Heart right ventricle (tissue), 16 donors: ENCODE measurements around the gene DPP10. TPM values are rescaled to one million over a fixed set of nuclear protein-coding genes. Genes with fewer than 3 reads are reported as not detected.

Experiments used
- ATAC-seq, 8 donors: fragments of 200-7000 bp; cut with Tn5 transposase; one replicate each; pipeline ENCODE4 v1.9.1; 2020; ENCODE audit warnings: mild to moderate bottlenecking in 8 of 8, moderate library complexity in 8 of 8, moderate number of reproducible peaks in 1 of 8
- DNase-seq, 2 donors: peaks; one replicate each; pipeline ENCODE4 v3.0.0-alpha.2; 2020
- H3K27ac ChIP-seq, 10 donors: fragments of 200-600 bp; sonication (generic) in 2 of 10; one replicate each; pipeline versions ENCODE4 v1.5.0 to v1.8.0; 2020 to 2022; ENCODE audit warnings: mild to moderate bottlenecking in 3 of 10
- H3K27me3 ChIP-seq, 7 donors: fragments of 200-600 bp; one replicate each; pipeline ENCODE4 v1.8.0; 2021 to 2022; ENCODE audit warnings: mild to moderate bottlenecking in 2 of 7
- H3K36me3 ChIP-seq, 9 donors: fragments of 200-600 bp; sonication (generic) in 1 of 9; one replicate each; pipeline versions ENCODE4 v1.5.0 to v1.8.0; 2020 to 2022; ENCODE audit warnings: mild to moderate bottlenecking in 2 of 9
- H3K4me1 ChIP-seq, 9 donors: fragments of 200-600 bp; sonication (generic) in 1 of 9; one replicate each; pipeline versions ENCODE4 v1.5.0 to v1.8.0; 2020 to 2022; ENCODE audit warnings: mild to moderate bottlenecking in 4 of 9
- H3K4me3 ChIP-seq, 10 donors: fragments of 200-600 bp; sonication (generic) in 2 of 10; one replicate each; pipeline versions ENCODE4 v1.5.0 to v1.8.0; 2020 to 2022; ENCODE audit warnings: mild to moderate bottlenecking in 7 of 10, moderate library complexity in 2 of 10
- H3K9me3 ChIP-seq, 11 donors: fragments of 200-600 bp in 10 of 11; sonication (generic) in 2 of 11; one replicate each; pipeline versions ENCODE4 v1.5.0 to v1.8.0; 2013 to 2022; ENCODE audit warnings: mild to moderate bottlenecking in 2 of 11, control low read depth in 1 of 11, moderate library complexity in 1 of 11
- CTCF ChIP-seq, 9 donors: fragments of 200-600 bp; sonication (generic) in 2 of 9; IDR thresholded peaks; one replicate each; pipeline versions ENCODE4 v1.5.0 to v1.8.0; 2021 to 2022; ENCODE audit warnings: antibody characterized with exemption in 9 of 9, mild to moderate bottlenecking in 5 of 9, moderate library complexity in 1 of 9
- WGBS, 2 donors: extraction: QIAGEN DNeasy Blood & Tissue Kit; methylation state at CpG; one replicate each; pipeline ENCODE4 v1.1.7; 2013; ENCODE audit warnings: inconsistent platforms in 1 of 2; 5-methylcytosine and 5-hydroxymethylcytosine counted together
- intact Hi-C, 10 donors: fragments of 100-400 bp; cut with DNase I; formaldehyde crosslinking; loops; one replicate each; pipeline versions ENCODE4 v1.11.1 to v1.14.2; 2022
- polyA plus RNA-seq, 2 donors: library from polyadenylated mRNA; stranded (reverse); fragments of 200-250 nt; gene quantifications; one replicate each; pipeline ENCODE4 v1.2.3, GENCODE V29; 2013
- total RNA-seq, 10 donors: library from RNA; stranded (reverse); fragmentation: NEBNext Ultra II Directional in 3 of 10; extraction: Animal tissue kit (Norgen Biotek cat#: 25700) in 3 of 10; gene quantifications; one replicate each; pipeline versions ENCODE4 v1.2.1 to v1.2.4, GENCODE V29; 2021 to 2023
- donor health status: Arrhythmogenic right ventricular cardiomyopathy.
- donor health status: ischemic (EF 13 %, LVEDD 7.1; RV severe dilation, severe dysfunction).
- donor health status: healthy with polysubstance abuse.
- donor health status: DM: no; HTN: yes; CAD: no.
- donor health status: DM: no; HTN: no; CAD: no.
- donor health status: ischemic (EF 25% LVEDD 6.9; RV normal size, moderate dysfunction).
- donor health status: ischemic (EF 25% LVEDD 5.7; RV mildly dilated, moderate dysfunction).
- donor health status: healthy.
- donor health status: DM: yes; HTN: yes; CAD: no.
- donor health status: Ischemic cardiomyopathy.
- donor health status: ischemic (EF 35%, LVEDD 5.7; RV mildly dilated, moderate dysfunction).
- donor health status: nonischemic (EF 11% LVEDD 7.7; RV severe dilation, severe dysfunction).
- donor health status: DM: yes; HTN: yes; CAD: no.
- donor health status: PGD.
- donor health status: ischemic (EF 29% LVEDD 5.4; RV normal size, mild dysfunction).
- donor health status: nonischemic (EF 23%, LVEDD 6.1; RV moderate dilation, normal function).

Gene DPP10
- total and polyA plus RNA-seq, 12 donors, result 0.15 to 0.49 (median 0.38) TPM; not detected in 9

- Histone ChIP-seq H3K27ac (no peak overlapping the region), H3K27me3 (no peaks in the 10 kb centered on the region), H3K9me3 (no peaks in the 10 kb centered on the region), H3K4me1 (no peaks in the 10 kb centered on the region), H3K36me3 (no peaks in the 10 kb centered on the region), H3K4me3 (no peak overlapping the region)
- ATAC-seq (no peak), DNase-seq (no peak)
- TF ChIP-seq CTCF (IDR thresholded peaks at IDR 0.05), result no peak
- intact Hi-C loops, result no loop called here
- WGBS, 2 donors, result 68 to 78% methylated on average over 1 of the region's 1 CpG
Observed at GRCh38 chr2:114472726-114473125, 30.3 kb downstream of the DPP10 start.

DNA sequence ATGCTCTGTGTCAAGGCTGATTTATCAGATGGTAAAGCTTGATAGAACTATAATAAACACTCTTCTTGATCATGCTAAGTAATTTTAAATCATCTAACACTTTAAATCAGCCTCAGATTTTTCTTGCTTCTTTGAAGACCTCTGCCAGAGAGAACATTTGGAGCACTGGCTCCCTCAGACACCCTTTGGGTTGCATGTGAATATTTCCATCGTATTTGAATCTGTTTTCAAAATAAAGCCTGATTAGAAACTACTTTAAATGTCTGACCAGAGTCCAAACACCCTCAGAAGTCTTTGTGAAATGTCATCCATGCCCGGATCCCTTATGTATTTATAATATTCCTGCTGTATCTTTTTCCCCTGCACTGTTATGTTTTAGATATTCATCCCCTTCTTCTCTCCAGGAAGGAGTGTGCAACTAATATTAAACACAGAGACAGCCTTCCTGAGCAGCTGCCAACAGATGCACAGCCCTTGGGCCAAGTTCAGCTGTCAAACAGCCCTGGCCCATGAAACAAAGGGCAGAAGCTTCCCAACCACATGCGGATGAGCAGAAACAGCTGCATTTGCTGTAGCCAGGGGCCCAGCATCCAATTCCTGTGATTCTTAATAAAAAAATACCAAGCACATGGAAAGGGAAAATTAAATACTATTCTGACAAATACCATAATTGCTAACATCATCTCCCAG lies 46.5 kb downstream of the DPP10 start:
- no peak for ATAC-seq
- 59 to 66% methylated on average over 3 of the region's 3 CpGs for WGBS, 2 donors
- no peak for TF ChIP-seq CTCF (IDR thresholded peaks at IDR 0.05)
- H3K9me3 ChIP-seq, result no peaks in the 10 kb centered on the region
- no peak overlapping the region for H3K4me3 ChIP-seq
- peak in 1 of 2 donors; percentile 8 for DNase-seq
- H3K27ac ChIP-seq, result no peak overlapping the region
- intact Hi-C loops, result no loop called here
- no peaks in the 10 kb centered on the region for H3K4me1 ChIP-seq
- H3K36me3 ChIP-seq, result no peaks in the 10 kb centered on the region
- H3K27me3 ChIP-seq, result no peaks in the 10 kb centered on the region

DNA sequence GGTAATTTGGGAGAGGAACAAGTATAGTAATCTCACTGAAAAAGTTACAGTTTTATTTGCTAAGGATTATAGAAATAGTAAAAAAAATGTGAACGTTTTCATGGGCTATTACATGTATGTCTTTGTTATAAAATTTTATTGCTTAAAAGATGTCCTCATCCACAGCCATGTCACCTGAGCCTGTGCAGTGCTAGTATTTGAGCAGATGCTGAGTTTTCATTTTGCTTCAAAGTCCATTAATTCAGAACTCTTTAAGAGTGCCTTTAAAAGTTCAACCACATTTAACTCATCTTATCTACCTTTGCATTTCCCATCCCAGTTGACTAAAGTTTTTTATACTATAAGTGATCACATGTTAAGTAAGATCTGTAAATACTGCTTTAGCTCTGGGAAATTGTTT lies 52.6 kb downstream of the DPP10 start:
- ATAC-seq (no peak), DNase-seq (no peak)
- peaks cover 0 to 6% (median 0%) of the 10 kb centered on the region in 11 donors for H3K9me3 ChIP-seq
- no peaks in the 10 kb centered on the region for H3K36me3 ChIP-seq
- H3K4me3 ChIP-seq, result no peak overlapping the region
- no peaks in the 10 kb centered on the region for H3K4me1 ChIP-seq
- no peak for TF ChIP-seq CTCF (IDR thresholded peaks at IDR 0.05)
- intact Hi-C loops, result no loop called here
- WGBS, 2 donors, result 46 to 51% methylated on average over 1 of the region's 1 CpG
- no peak overlapping the region for H3K27ac ChIP-seq
- no peaks in the 10 kb centered on the region for H3K27me3 ChIP-seq

- no peaks in the 10 kb centered on the region for H3K4me1 ChIP-seq
- no peak for TF ChIP-seq CTCF (IDR thresholded peaks at IDR 0.05)
- no peak for DNase-seq
- intact Hi-C loops, result no loop called here
- WGBS, 2 donors, result 85 to 87% methylated on average over 12 of the region's 12 CpGs
- no peak overlapping the region for H3K4me3 ChIP-seq
- no peaks in the 10 kb centered on the region for H3K36me3 ChIP-seq
- peaks cover 0 to 6% (median 0%) of the 10 kb centered on the region in 11 donors for H3K9me3 ChIP-seq
- ATAC-seq, result no peak
- H3K27ac ChIP-seq, result no peak overlapping the region
- H3K27me3 ChIP-seq, result no peaks in the 10 kb centered on the region
Observed at GRCh38 chr2:114496959-114497358, 54.5 kb downstream of the DPP10 start.
